ENCODE measurements around the gene TMEM165. TPM values are rescaled to one million over a fixed set of nuclear protein-coding genes. Genes with fewer than 3 reads are reported as not detected.
"Not testable (repeated sequence)": the region's sequence is repeated elsewhere in the genome, so short reads cannot be mapped to it uniquely, and the experiment has no call there.

Gene TMEM165
- polyA plus RNA-seq, 3 donors, result 77.4 to 96.4 (median 92.8) TPM

GRCh38 chr4:55347610-55348228 is 48.0 kb upstream of the TMEM165 start:
- no peaks in the 10 kb centered on the region for H3K9me3 ChIP-seq (replicated peaks in 1 of 2; ENCODE audit: control insufficient read depth in 1 of 2, insufficient read depth in 1 of 2, low read length in 2 of 2)
- Mint-ChIP-seq H3K4me3 (peak overlapping the region in 1 of 2 donors; percentile 88), H3K27me3 (ENCODE audit: low read depth in 3 of 3) (no peaks in the 10 kb centered on the region), H3K27ac (peak overlapping the region in 2 of 7 donors; percentile 21 to 61), H3K4me1 (peaks cover 21% of the 10 kb centered on the region), H3K36me3 (peaks cover 5 to 10% of the 10 kb centered on the region in 2 donors), H3K9me3 (peaks cover 0 to under 1% (median 0%) of the 10 kb centered on the region in 7 donors)
- peak overlapping the region in 1 of 2 donors; percentile 93 for H3K27ac ChIP-seq (ENCODE audit: low read depth in 1 of 2, low read length in 2 of 2)
- no peaks in the 10 kb centered on the region for H3K27me3 ChIP-seq (ENCODE audit: control insufficient read depth in 2 of 2, insufficient read depth in 2 of 2, low read length in 2 of 2)
- peak overlapping the region; percentile 89 for H3K9ac ChIP-seq (ENCODE audit: insufficient read depth, low read length, poor library complexity, severe bottlenecking)
- DNase-seq, result peak in 1 of 3 donors; percentile 15
- peaks cover 12 to 32% of the 10 kb centered on the region in 2 donors for H3K4me1 ChIP-seq (ENCODE audit: control insufficient read depth in 1 of 2, insufficient read depth in 2 of 2, low read length in 2 of 2)
- peak overlapping the region; percentile 88 for H3K4me2 ChIP-seq (replicated peaks; ENCODE audit: extremely low read depth, low read length, poor library complexity, severe bottlenecking)
- H4K20me1 ChIP-seq (ENCODE audit: insufficient read depth, low read length), result peaks cover 3% of the 10 kb centered on the region
- H3K79me2 ChIP-seq (ENCODE audit: insufficient read depth, low read length), result peaks cover 3% of the 10 kb centered on the region
- intact Hi-C loops (cut with micrococcal nuclease), result loop anchor here in 1 of 2 donors (2.0 to 10.0 kb wide), 3 partner anchors 50 to 507 kb away; partner anchors contain the start of genes EXOC1 and TMEM165
- TF ChIP-seq, protein P1, sequence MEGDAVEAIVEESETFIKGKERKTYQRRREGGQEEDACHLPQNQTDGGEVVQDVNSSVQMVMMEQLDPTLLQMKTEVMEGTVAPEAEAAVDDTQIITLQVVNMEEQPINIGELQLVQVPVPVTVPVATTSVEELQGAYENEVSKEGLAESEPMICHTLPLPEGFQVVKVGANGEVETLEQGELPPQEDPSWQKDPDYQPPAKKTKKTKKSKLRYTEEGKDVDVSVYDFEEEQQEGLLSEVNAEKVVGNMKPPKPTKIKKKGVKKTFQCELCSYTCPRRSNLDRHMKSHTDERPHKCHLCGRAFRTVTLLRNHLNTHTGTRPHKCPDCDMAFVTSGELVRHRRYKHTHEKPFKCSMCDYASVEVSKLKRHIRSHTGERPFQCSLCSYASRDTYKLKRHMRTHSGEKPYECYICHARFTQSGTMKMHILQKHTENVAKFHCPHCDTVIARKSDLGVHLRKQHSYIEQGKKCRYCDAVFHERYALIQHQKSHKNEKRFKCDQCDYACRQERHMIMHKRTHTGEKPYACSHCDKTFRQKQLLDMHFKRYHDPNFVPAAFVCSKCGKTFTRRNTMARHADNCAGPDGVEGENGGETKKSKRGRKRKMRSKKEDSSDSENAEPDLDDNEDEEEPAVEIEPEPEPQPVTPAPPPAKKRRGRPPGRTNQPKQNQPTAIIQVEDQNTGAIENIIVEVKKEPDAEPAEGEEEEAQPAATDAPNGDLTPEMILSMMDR (IDR thresholded peaks at IDR 0.05), result no peak
- 85% methylated on average over 2 of the region's 3 CpGs for WGBS (ENCODE audit: insufficient coverage)
- H3K36me3 ChIP-seq (replicated peaks in 1 of 2; ENCODE audit: control insufficient read depth in 1 of 2, insufficient read depth in 2 of 2, low read length in 2 of 2), result peaks cover 0 to 2% of the 10 kb centered on the region in 2 donors
- no peak overlapping the region for H2AFZ ChIP-seq (ENCODE audit: insufficient read depth, low read depth, low read length, poor library complexity, severe bottlenecking)
- no peak overlapping the region for H3K4me3 ChIP-seq (replicated peaks in 1 of 3; ENCODE audit: low read depth in 2 of 3, low read length in 3 of 3)

DNA sequence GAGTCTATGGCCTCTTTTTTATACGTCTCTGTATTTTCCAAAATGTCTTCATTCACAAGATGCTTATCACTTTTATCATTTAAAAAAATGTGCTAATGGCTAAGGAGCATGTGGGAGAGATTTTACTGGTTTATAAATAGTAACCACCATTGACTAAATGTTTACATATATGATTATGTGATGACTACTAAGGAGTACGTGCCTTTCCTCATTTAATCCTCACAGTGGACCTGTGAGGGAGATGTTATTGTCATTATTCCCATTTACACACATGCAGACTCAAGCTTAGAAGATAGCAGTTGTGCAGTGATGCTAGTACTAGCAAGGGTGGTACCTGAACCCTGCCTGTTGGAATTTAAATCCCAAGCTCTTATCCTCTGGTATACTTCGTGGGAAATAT is 47.3 kb upstream of the TMEM165 start:
- H3K4me1 Mint-ChIP-seq, result peaks cover 21% of the 10 kb centered on the region
- Histone ChIP-seq H3K9ac (ENCODE audit: insufficient read depth, low read length, poor library complexity, severe bottlenecking) (no peak overlapping the region), H3K79me2 (ENCODE audit: insufficient read depth, low read length) (peaks cover 3% of the 10 kb centered on the region), H4K20me1 (ENCODE audit: insufficient read depth, low read length) (peaks cover 3% of the 10 kb centered on the region), H3K9me3 (replicated peaks in 1 of 2; ENCODE audit: control insufficient read depth in 1 of 2, insufficient read depth in 1 of 2, low read length in 2 of 2) (no peaks in the 10 kb centered on the region), H3K27me3 (ENCODE audit: control insufficient read depth in 2 of 2, insufficient read depth in 2 of 2, low read length in 2 of 2) (no peaks in the 10 kb centered on the region), H3K4me2 (replicated peaks; ENCODE audit: extremely low read depth, low read length, poor library complexity, severe bottlenecking) (no peak overlapping the region), H3K27ac (ENCODE audit: low read depth in 1 of 2, low read length in 2 of 2) (no peak overlapping the region), H3K36me3 (replicated peaks in 1 of 2; ENCODE audit: control insufficient read depth in 1 of 2, insufficient read depth in 2 of 2, low read length in 2 of 2) (peaks cover 0 to 9% of the 10 kb centered on the region in 2 donors), H2AFZ (ENCODE audit: insufficient read depth, low read depth, low read length, poor library complexity, severe bottlenecking) (no peak overlapping the region), H3K4me3 (replicated peaks in 1 of 3; ENCODE audit: low read depth in 2 of 3, low read length in 3 of 3) (no peak overlapping the region), H3K4me1 (ENCODE audit: control insufficient read depth in 1 of 2, insufficient read depth in 2 of 2, low read length in 2 of 2) (peaks cover 12 to 32% of the 10 kb centered on the region in 2 donors)
- DNase-seq, result no peak
- H3K4me3 Mint-ChIP-seq, result no peak overlapping the region
- intact Hi-C loops (cut with micrococcal nuclease), result loop anchor here in 1 of 2 donors (5.0 to 10.0 kb wide), 2 partner anchors 49 to 506 kb away; partner anchors contain the start of genes EXOC1 and TMEM165
- H3K27ac Mint-ChIP-seq, result no peak overlapping the region
- WGBS (ENCODE audit: insufficient coverage), result no CpG with 5 or more reads among the region's 3 CpGs
- peaks cover 1 to 8% (median 6%) of the 10 kb centered on the region in 7 donors for H3K9me3 Mint-ChIP-seq
- H3K27me3 Mint-ChIP-seq (ENCODE audit: low read depth in 3 of 3), result peaks cover 0 to 1% (median 0%) of the 10 kb centered on the region in 3 donors
- TF ChIP-seq, protein P1 (IDR thresholded peaks at IDR 0.05), result no peak
- peaks cover 8 to 16% of the 10 kb centered on the region in 2 donors for H3K36me3 Mint-ChIP-seq

DNA sequence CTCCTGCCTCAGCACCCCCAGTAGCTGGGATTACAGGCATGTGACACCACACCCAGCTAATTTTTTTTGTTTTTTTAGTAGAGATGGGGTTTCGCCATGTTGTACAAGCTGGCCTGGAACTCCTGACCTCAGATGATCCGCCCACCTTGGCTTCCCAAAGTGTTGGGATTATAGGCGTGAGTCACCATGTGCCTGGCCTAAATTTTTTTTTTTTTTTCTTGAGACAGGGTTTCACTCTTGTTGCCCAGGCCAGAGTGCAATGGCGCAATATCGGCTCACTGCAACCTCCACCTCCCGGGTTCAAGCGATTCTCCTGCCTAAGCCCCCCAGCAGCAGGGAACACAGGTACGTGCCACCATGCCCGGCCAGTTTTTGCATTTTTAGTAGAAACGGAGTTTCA is 44.9 kb upstream of the TMEM165 start:
- H3K4me2 ChIP-seq (replicated peaks; ENCODE audit: extremely low read depth, low read length, poor library complexity, severe bottlenecking); H2AFZ ChIP-seq (ENCODE audit: insufficient read depth, low read depth, low read length, poor library complexity, severe bottlenecking); DNase-seq; H3K27me3 ChIP-seq (ENCODE audit: control insufficient read depth in 2 of 2, insufficient read depth in 2 of 2, low read length in 2 of 2); H3K27me3 Mint-ChIP-seq (ENCODE audit: low read depth in 3 of 3); H3K4me3 Mint-ChIP-seq; H3K27ac Mint-ChIP-seq; H4K20me1 ChIP-seq (ENCODE audit: insufficient read depth, low read length); H3K27ac ChIP-seq (ENCODE audit: low read depth in 1 of 2, low read length in 2 of 2); H3K9me3 Mint-ChIP-seq; H3K9ac ChIP-seq (ENCODE audit: insufficient read depth, low read length, poor library complexity, severe bottlenecking); H3K4me3 ChIP-seq (replicated peaks in 1 of 3; ENCODE audit: low read depth in 2 of 3, low read length in 3 of 3); H3K36me3 ChIP-seq (replicated peaks in 1 of 2; ENCODE audit: control insufficient read depth in 1 of 2, insufficient read depth in 2 of 2, low read length in 2 of 2); H3K9me3 ChIP-seq (replicated peaks in 1 of 2; ENCODE audit: control insufficient read depth in 1 of 2, insufficient read depth in 1 of 2, low read length in 2 of 2); H3K79me2 ChIP-seq (ENCODE audit: insufficient read depth, low read length): not testable (repeated sequence)
- intact Hi-C loops (cut with micrococcal nuclease), result loop anchor here in 1 of 2 donors (5.0 kb wide), 1 partner anchor 41 kb away; no protein-coding TSS in a partner anchor
- peaks cover 12 to 25% of the 10 kb centered on the region in 2 donors for H3K4me1 ChIP-seq (ENCODE audit: control insufficient read depth in 1 of 2, insufficient read depth in 2 of 2, low read length in 2 of 2)
- Mint-ChIP-seq H3K36me3 (peaks cover 12 to 19% of the 10 kb centered on the region in 2 donors), H3K4me1 (peaks cover 17% of the 10 kb centered on the region)
- WGBS (ENCODE audit: insufficient coverage), result 97% methylated on average over 9 of the region's 10 CpGs
